Lung (tissue), 12 donors: ENCODE data around the gene ITFG1. TPM values are rescaled to one million over a fixed set of nuclear protein-coding genes. Genes with fewer than 3 reads are reported as not detected.

Experiments used
- ATAC-seq: fragments of 200-7000 bp; cut with Tn5 transposase; one replicate; pipeline ENCODE4 v1.9.1; 2020; ENCODE audit warnings: moderate number of reproducible peaks; ENCODE audit not compliant: insufficient read depth, low FRiP score
- DNase-seq, 3 donors: peaks; one replicate each; pipeline ENCODE4 v3.0.0-alpha.2; 2013 to 2017
- H3K27ac ChIP-seq, 2 donors: one replicate each; pipeline ENCODE4 v1.5.1; 2013; ENCODE audit warnings: mild to moderate bottlenecking in 2 of 2, moderate library complexity in 2 of 2, control low read depth in 1 of 2, inconsistent platforms in 1 of 2, low read depth in 1 of 2, low read length in 1 of 2
- H3K27me3 ChIP-seq, 3 donors: one replicate each; pipeline ENCODE4 v1.5.1; 2013; ENCODE audit warnings: low read length in 2 of 3; ENCODE audit not compliant: control insufficient read depth in 3 of 3, insufficient read depth in 3 of 3
- H3K36me3 ChIP-seq, 4 donors: one replicate each; pipeline ENCODE4 v1.5.1; 2013; ENCODE audit warnings: low read length in 4 of 4, mild to moderate bottlenecking in 1 of 4, moderate library complexity in 1 of 4; ENCODE audit not compliant: control insufficient read depth in 4 of 4, insufficient read depth in 4 of 4
- H3K4me1 ChIP-seq, 5 donors: one replicate each; pipeline ENCODE4 v1.5.1; 2013; ENCODE audit warnings: low read length in 5 of 5, mild to moderate bottlenecking in 2 of 5, moderate library complexity in 1 of 5; ENCODE audit not compliant: control insufficient read depth in 5 of 5, insufficient read depth in 5 of 5
- H3K4me3 ChIP-seq: one replicate; pipeline ENCODE4 v1.5.1; 2013; ENCODE audit warnings: mild to moderate bottlenecking, control low read depth, moderate library complexity
- H3K9ac ChIP-seq, 2 donors: one replicate each; pipeline ENCODE4 v1.5.1; 2013; ENCODE audit warnings: low read length in 2 of 2, control low read depth in 1 of 2; ENCODE audit not compliant: insufficient read depth in 1 of 2
- H3K9me3 ChIP-seq, 4 donors: one replicate each; pipeline ENCODE4 v1.5.1; 2013; ENCODE audit warnings: low read length in 3 of 4, mild to moderate bottlenecking in 1 of 4, moderate library complexity in 1 of 4; ENCODE audit not compliant: control insufficient read depth in 4 of 4, insufficient read depth in 3 of 4
- WGBS, 2 donors: extraction: QIAGEN DNeasy Blood & Tissue Kit; methylation state at CpG; one replicate each; pipeline ENCODE4 v1.1.7; 2013; 5-methylcytosine and 5-hydroxymethylcytosine counted together
- polyA plus RNA-seq, 2 donors: library from polyadenylated mRNA; stranded (reverse); fragments of 200-250 nt; gene quantifications; one replicate each; pipeline ENCODE4 v1.2.1, GENCODE V29; 2013
- total RNA-seq, 2 donors: library from RNA; depleted of rRNA in 1 of 2; stranded (reverse); fragments of >200 nt in 1 of 2; gene quantifications; one replicate each; pipeline ENCODE4 v1.2.1, GENCODE V29; 2014 to 2021
- TF ChIP-seq, protein P1 (sequence below): IDR thresholded peaks from 2 replicates; pipeline ENCODE4 v1.5.1; 2012; ENCODE audit warnings: mild to moderate bottlenecking; ENCODE audit errors: control extremely low read depth, extremely low read depth
- donor health status: control.
- donor health status: control.
- donor health status: Bipolar disorder and iron deficiency.
- donor health status: healthy.
- donor health status: DM: yes; HTN: yes; CAD: no.

The ITFG1 gene
- total and polyA plus RNA-seq, 4 donors: 13.0 to 79.4 (median 40.2) TPM

DNA sequence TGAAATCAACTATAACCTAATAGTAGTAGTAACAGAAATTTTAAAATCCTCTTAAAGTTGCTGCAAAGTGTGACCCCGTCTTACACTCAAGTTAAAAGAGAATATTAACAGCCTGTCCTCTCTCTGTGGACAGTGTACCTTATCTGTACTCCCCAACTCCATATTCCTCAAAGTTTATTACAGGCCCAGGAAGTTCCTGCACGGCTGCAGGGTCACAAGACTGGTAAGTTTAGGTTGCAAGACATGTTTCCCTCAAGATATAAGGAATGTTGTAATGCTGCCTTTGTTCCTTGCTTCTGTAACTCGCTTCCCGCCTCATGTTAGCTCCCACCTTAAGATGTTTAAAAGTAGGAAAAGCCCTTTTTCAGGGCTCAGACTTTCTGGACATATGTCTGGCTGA, 72.2 kb downstream of the ITFG1 start:
- TF ChIP-seq, protein P1, sequence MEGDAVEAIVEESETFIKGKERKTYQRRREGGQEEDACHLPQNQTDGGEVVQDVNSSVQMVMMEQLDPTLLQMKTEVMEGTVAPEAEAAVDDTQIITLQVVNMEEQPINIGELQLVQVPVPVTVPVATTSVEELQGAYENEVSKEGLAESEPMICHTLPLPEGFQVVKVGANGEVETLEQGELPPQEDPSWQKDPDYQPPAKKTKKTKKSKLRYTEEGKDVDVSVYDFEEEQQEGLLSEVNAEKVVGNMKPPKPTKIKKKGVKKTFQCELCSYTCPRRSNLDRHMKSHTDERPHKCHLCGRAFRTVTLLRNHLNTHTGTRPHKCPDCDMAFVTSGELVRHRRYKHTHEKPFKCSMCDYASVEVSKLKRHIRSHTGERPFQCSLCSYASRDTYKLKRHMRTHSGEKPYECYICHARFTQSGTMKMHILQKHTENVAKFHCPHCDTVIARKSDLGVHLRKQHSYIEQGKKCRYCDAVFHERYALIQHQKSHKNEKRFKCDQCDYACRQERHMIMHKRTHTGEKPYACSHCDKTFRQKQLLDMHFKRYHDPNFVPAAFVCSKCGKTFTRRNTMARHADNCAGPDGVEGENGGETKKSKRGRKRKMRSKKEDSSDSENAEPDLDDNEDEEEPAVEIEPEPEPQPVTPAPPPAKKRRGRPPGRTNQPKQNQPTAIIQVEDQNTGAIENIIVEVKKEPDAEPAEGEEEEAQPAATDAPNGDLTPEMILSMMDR: no peak
- H3K36me3 ChIP-seq: peaks cover 0 to 2% (median 0%) of the 10 kb centered on the region in 4 donors
- no peak for DNase-seq
- ATAC-seq: no peak
- WGBS, 2 donors: 59 to 76% methylated on average over 4 of the region's 4 CpGs
- no peak overlapping the region for H3K4me3 ChIP-seq
- peaks cover 0 to 6% (median 2%) of the 10 kb centered on the region in 5 donors for H3K4me1 ChIP-seq
- H3K9ac ChIP-seq: no peak overlapping the region
- no peak overlapping the region for H3K27ac ChIP-seq
- H3K27me3 ChIP-seq: no peaks in the 10 kb centered on the region
- no peaks in the 10 kb centered on the region for H3K9me3 ChIP-seq

DNA sequence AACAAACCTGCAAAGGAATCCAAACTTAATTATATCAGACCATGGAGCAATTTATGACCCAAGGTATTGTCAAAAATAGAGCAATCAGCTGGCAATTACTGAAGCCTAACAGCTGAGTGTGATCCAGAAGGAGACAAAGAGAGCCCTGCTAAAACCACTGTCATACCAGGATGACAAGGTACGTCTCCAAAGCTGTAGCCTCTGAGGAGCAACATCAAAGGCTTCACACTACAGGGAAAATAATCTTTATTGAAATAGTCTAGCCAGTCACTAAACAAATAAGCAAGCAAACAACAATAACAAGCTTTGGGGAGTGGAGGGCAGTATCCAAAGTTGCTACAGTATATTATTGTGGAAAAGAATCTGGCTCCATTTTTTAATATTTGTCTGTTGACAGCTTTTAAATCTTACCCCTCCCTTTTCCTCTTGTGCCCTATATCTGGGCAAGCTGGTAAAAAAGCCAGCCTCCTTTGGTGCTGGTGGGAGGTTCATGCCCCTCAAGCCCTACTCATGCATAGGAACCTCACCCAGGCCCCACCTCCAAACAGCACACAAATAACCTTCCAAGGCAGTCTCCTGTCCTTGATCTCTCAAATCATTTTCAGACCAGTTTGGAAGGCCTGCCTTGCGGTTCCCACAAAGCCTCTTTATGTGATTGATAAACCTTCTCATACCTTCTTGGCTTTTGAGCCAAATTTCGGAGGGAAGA, 73.7 kb downstream of the ITFG1 start:
- TF ChIP-seq, protein P1: no peak
- no peak overlapping the region for H3K9ac ChIP-seq
- no peaks in the 10 kb centered on the region for H3K9me3 ChIP-seq
- ATAC-seq: no peak
- no peak overlapping the region for H3K4me3 ChIP-seq
- 96 to 97% methylated on average over 3 of the region's 3 CpGs for whole genome bisulfite sequencing, 2 donors
- H3K27ac ChIP-seq: no peak overlapping the region
- no peaks in the 10 kb centered on the region for H3K27me3 ChIP-seq
- H3K4me1 ChIP-seq: peaks cover 0 to 6% (median 1%) of the 10 kb centered on the region in 5 donors
- no peak for DNase-seq
- H3K36me3 ChIP-seq: peaks cover 0 to 2% (median 0%) of the 10 kb centered on the region in 4 donors

DNA sequence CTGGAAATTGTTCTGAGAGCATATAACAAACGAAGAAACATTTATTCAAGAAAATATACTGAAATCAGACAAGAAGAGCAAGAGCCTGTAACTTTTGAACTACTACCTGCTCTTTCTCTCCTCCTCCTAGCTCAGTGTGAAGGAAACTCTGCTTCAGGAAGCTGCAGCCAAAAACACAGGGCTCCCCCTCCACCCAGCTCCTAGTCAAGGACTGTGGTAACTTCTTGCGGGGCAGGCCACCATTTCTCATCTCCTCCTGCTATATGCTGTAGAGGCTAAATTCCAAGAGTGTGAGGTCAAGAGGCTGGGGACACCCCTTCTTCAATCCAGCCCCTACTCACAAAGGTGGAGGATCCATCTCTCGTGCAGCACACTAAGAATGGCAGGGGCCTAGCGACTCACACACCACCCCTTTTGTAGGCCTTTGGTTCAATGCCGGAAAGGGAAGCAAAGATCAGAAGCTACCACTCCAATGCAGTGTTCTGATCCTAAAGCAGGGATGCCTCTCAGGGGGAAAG, 74.6 kb downstream of the ITFG1 start:
- Histone ChIP-seq H3K9ac (no peak overlapping the region), H3K36me3 (peaks cover 0 to 2% (median 0%) of the 10 kb centered on the region in 4 donors), H3K27me3 (no peaks in the 10 kb centered on the region), H3K27ac (no peak overlapping the region), H3K9me3 (no peaks in the 10 kb centered on the region), H3K4me1 (peaks cover 0 to 6% (median 0%) of the 10 kb centered on the region in 5 donors), H3K4me3 (no peak overlapping the region)
- 97 to 98% methylated on average over 5 of the region's 5 CpGs for WGBS, 2 donors
- TF ChIP-seq, protein P1: no peak
- no peak for ATAC-seq
- no peak for DNase-seq
